Naive thymus-derived CD4-positive, alpha-beta T cell (primary cell): ENCODE results near the gene B4GALNT4. TPM values are rescaled to one million over a fixed set of nuclear protein-coding genes. Genes with fewer than 3 reads are reported as not detected.

ENCODE experiments used
- ATAC-seq: fragments of 150-1000 bp; cut with Tn5 transposase; 2 replicates; pipeline ENCODE4 v1.10.0; 2021; ENCODE audit warnings: mild to moderate bottlenecking, moderate library complexity
- CTCF ChIA-PET: fragments of 350-600 bp; sonication (Branson Sonifier 250); formaldehyde crosslinking; loops from one replicate; lab custom pipeline; 2021; ENCODE audit warnings: antibody characterized with exemption; lab: Charles Lee
- POLR2A ChIA-PET: fragments of 350-600 bp; sonication (Branson Sonifier 250); formaldehyde crosslinking; loops from one replicate; lab custom pipeline; 2021; ENCODE audit warnings: antibody characterized with exemption, inconsistent platforms; lab: Charles Lee
- DNase-seq, 9 donors: peaks; one replicate each; pipeline versions ENCODE4 v3.0.0 to v3.0.0-alpha.2; 2020 to 2022; ENCODE audit warnings: mixed read lengths in 1 of 9
- H3K27ac ChIP-seq: one replicate; pipeline ENCODE4 v1.7.0; 2013; ENCODE audit warnings: mild to moderate bottlenecking, low read depth, low read length, moderate library complexity
- H3K27me3 ChIP-seq, 2 donors: one replicate each; pipeline ENCODE4 v1.7.0; 2013; ENCODE audit warnings: low read length in 2 of 2, mild to moderate bottlenecking in 2 of 2, moderate library complexity in 2 of 2; ENCODE audit not compliant: control insufficient read depth in 2 of 2, insufficient read depth in 2 of 2
- H3K36me3 ChIP-seq, 3 experiments: 1 replicate in 2 of 3; 2 replicates in 1 of 3; pipeline ENCODE4 v1.7.0; 2013; ENCODE audit warnings: low read length in 3 of 3, mild to moderate bottlenecking in 3 of 3, moderate library complexity in 1 of 3; ENCODE audit not compliant: insufficient read depth in 3 of 3, control insufficient read depth in 2 of 3
- H3K4me1 ChIP-seq, 2 donors: one replicate each; pipeline ENCODE4 v1.7.0; 2013; ENCODE audit warnings: low read length in 2 of 2, mild to moderate bottlenecking in 2 of 2, moderate library complexity in 1 of 2; ENCODE audit not compliant: control insufficient read depth in 2 of 2, insufficient read depth in 2 of 2
- H3K4me3 ChIP-seq: 2 replicates; pipeline ENCODE4 v1.7.0; 2013; ENCODE audit warnings: mild to moderate bottlenecking, low read length
- H3K9me3 ChIP-seq, 3 experiments: 1 replicate in 2 of 3; 2 replicates in 1 of 3; pipeline ENCODE4 v1.7.0; 2013; ENCODE audit warnings: low read length in 3 of 3; ENCODE audit not compliant: control insufficient read depth in 2 of 3
- H3K27ac Mint-ChIP-seq, 9 donors: one replicate each; pipeline ENCODE4 v1.8.0; 2020 to 2022; ENCODE audit warnings: mixed read lengths in 9 of 9, mild to moderate bottlenecking in 8 of 9, moderate library complexity in 5 of 9, inconsistent platforms in 2 of 9
- H3K27me3 Mint-ChIP-seq, 5 donors: one replicate each; pipeline ENCODE4 v1.8.0; 2021 to 2022; ENCODE audit warnings: mixed read lengths in 5 of 5, mild to moderate bottlenecking in 1 of 5
- H3K36me3 Mint-ChIP-seq, 5 donors: one replicate each; pipeline ENCODE4 v1.8.0; 2020 to 2022; ENCODE audit warnings: mixed read lengths in 5 of 5, mild to moderate bottlenecking in 3 of 5, inconsistent platforms in 1 of 5
- H3K4me1 Mint-ChIP-seq, 7 donors: one replicate each; pipeline ENCODE4 v1.8.0; 2020 to 2022; ENCODE audit warnings: mixed read lengths in 7 of 7, mild to moderate bottlenecking in 3 of 7, inconsistent platforms in 1 of 7
- H3K4me3 Mint-ChIP-seq, 10 donors: one replicate each; pipeline ENCODE4 v1.8.0; 2020 to 2022; ENCODE audit warnings: mild to moderate bottlenecking in 10 of 10, mixed read lengths in 10 of 10, moderate library complexity in 6 of 10, inconsistent platforms in 2 of 10
- H3K9me3 Mint-ChIP-seq, 11 donors: one replicate each; pipeline ENCODE4 v1.8.0; 2020 to 2022; ENCODE audit warnings: mixed read lengths in 11 of 11, mild to moderate bottlenecking in 4 of 11, inconsistent platforms in 1 of 11, moderate library complexity in 1 of 11
- intact Hi-C, 2 donors: fragments of 100-400 bp; cut with micrococcal nuclease; formaldehyde crosslinking; loops; one replicate each; pipeline ENCODE4 v1.15.1; 2023
- polyA plus RNA-seq, 2 donors: library from polyadenylated mRNA; unstranded; fragments of 300-500 nt; fragmentation: Illumina TruSeq; gene quantifications; one replicate each; pipeline ENCODE4 v1.2.3, GENCODE V29; 2021
- total RNA-seq, 6 experiments: library from RNA in 5 of 6; stranded (reverse) in 5 of 6; gene quantifications; 1 replicate in 5 of 6; 2 replicates in 1 of 6; pipeline ENCODE4 v1.2.3 and lab custom pipeline; 2021 to 2026

Gene B4GALNT4
- total and polyA plus RNA-seq, 7 experiments from 2014 or later, result 0.14 to 11.8 (median 2.6) TPM; not detected in 1

GRCh38 chr11:334264-334994 is 34.9 kb upstream of the B4GALNT4 start:
- ChIA-PET POLR2A (interaction anchor here (1.2 to 1.3 kb wide), 2 partner anchors 12 to 18 kb away, joined by 3 read pairs; no protein-coding TSS in a partner anchor), CTCF (no interaction called here)
- Histone ChIP-seq H3K4me3 (no peak overlapping the region), H3K27me3 (no peaks in the 10 kb centered on the region), H3K36me3 (no peaks in the 10 kb centered on the region), H3K4me1 (peaks cover 20 to 40% of the 10 kb centered on the region in 2 donors), H3K9me3 (no peaks in the 10 kb centered on the region), H3K27ac (no peak overlapping the region)
- Mint-ChIP-seq H3K27me3 (no peaks in the 10 kb centered on the region), H3K4me3 (no peak overlapping the region), H3K4me1 (peaks cover 33 to 79% (median 52%) of the 10 kb centered on the region in 7 donors), H3K27ac (peak overlapping the region in 2 of 9 donors; percentile 14 to 17), H3K9me3 (no peaks in the 10 kb centered on the region), H3K36me3 (peaks cover 0 to 5% (median 0%) of the 10 kb centered on the region in 5 donors)
- no peak for ATAC-seq
- DNase-seq, result no peak
- intact Hi-C loops, result no loop called here

- no peak for DNase-seq
- H3K4me1 Mint-ChIP-seq, result peaks cover 24 to 71% (median 44%) of the 10 kb centered on the region in 7 donors
- peak overlapping the region in 8 of 9 donors; percentile 62 to 90 (median 80) for H3K27ac Mint-ChIP-seq
- H3K36me3 Mint-ChIP-seq, result peaks cover 0 to 5% (median 0%) of the 10 kb centered on the region in 5 donors
- H3K9me3 ChIP-seq, result no peaks in the 10 kb centered on the region
- no peak overlapping the region for H3K4me3 ChIP-seq
- H3K27me3 Mint-ChIP-seq, result peaks cover 0 to 3% (median 0%) of the 10 kb centered on the region in 5 donors
- ChIA-PET POLR2A (interaction anchor here (1.0 to 1.6 kb wide), 4 partner anchors 8 to 19 kb away, joined by 3 to 6 read pairs (median 3); no protein-coding TSS in a partner anchor), CTCF (interaction anchor here (0.8 to 1.2 kb wide), 2 partner anchors 13 to 125 kb away, joined by 3 read pairs; no protein-coding TSS in a partner anchor)
- H3K36me3 ChIP-seq, result no peaks in the 10 kb centered on the region
- ATAC-seq, result no peak
- peaks cover 9 to 25% of the 10 kb centered on the region in 2 donors for H3K4me1 ChIP-seq
- intact Hi-C loops, result loop anchor here in 1 of 2 donors (2.0 kb wide), 1 partner anchor 17 kb away; no protein-coding TSS in a partner anchor
- no peaks in the 10 kb centered on the region for H3K27me3 ChIP-seq
- H3K9me3 Mint-ChIP-seq, result no peaks in the 10 kb centered on the region
- peak overlapping the region; percentile 27 for H3K27ac ChIP-seq
- H3K4me3 Mint-ChIP-seq, result peak overlapping the region in 8 of 10 donors; percentile 7 to 57 (median 32)
These were observed 33.3 kb upstream of the B4GALNT4 start for GRCh38 chr11:335779-336658.

GRCh38 chr11:336659-337198 is 32.6 kb upstream of the B4GALNT4 start:
- H3K4me3 ChIP-seq, result no peak overlapping the region
- intact Hi-C loops, result loop anchor here in 1 of 2 donors (2.0 kb wide), 1 partner anchor 16 kb away; no protein-coding TSS in a partner anchor
- Mint-ChIP-seq H3K4me1 (peaks cover 22 to 71% (median 45%) of the 10 kb centered on the region in 7 donors), H3K36me3 (peaks cover 0 to 5% (median 0%) of the 10 kb centered on the region in 5 donors), H3K27ac (peak overlapping the region in 8 of 9 donors; percentile 62 to 90 (median 80)), H3K9me3 (no peaks in the 10 kb centered on the region), H3K4me3 (peak overlapping the region in 8 of 10 donors; percentile 3 to 57 (median 36)), H3K27me3 (peaks cover 0 to 9% (median 0%) of the 10 kb centered on the region in 5 donors)
- no peaks in the 10 kb centered on the region for H3K36me3 ChIP-seq
- peaks cover 2 to 18% of the 10 kb centered on the region in 2 donors for H3K4me1 ChIP-seq
- no peak for ATAC-seq
- POLR2A ChIA-PET, result interaction anchor here (0.9 to 1.6 kb wide), 6 partner anchors 9 to 20 kb away, joined by 3 to 6 read pairs (median 3); no protein-coding TSS in a partner anchor
- no peak for DNase-seq
- H3K27me3 ChIP-seq, result no peaks in the 10 kb centered on the region
- no peaks in the 10 kb centered on the region for H3K9me3 ChIP-seq
- CTCF ChIA-PET, result interaction anchor here (0.8 to 1.2 kb wide), 2 partner anchors 12 to 126 kb away, joined by 3 read pairs; no protein-coding TSS in a partner anchor
- H3K27ac ChIP-seq, result peak overlapping the region; percentile 27

- no peaks in the 10 kb centered on the region for H3K36me3 ChIP-seq
- peaks cover 23 to 68% (median 48%) of the 10 kb centered on the region in 7 donors for H3K4me1 Mint-ChIP-seq
- H3K4me3 Mint-ChIP-seq, result peak overlapping the region in 2 of 10 donors; percentile 52 to 57
- ATAC-seq (no peak), DNase-seq (no peak)
- ChIA-PET POLR2A (interaction anchor here (1.3 to 3.5 kb wide), 2 partner anchors 9 to 13 kb away, joined by 3 to 28 read pairs; no protein-coding TSS in a partner anchor), CTCF (interaction anchor here (1.2 kb wide), 1 partner anchor 11 kb away, joined by 3 read pairs; no protein-coding TSS in a partner anchor)
- H3K4me3 ChIP-seq, result no peak overlapping the region
- H3K27ac Mint-ChIP-seq, result peak overlapping the region in 1 of 9 donors; percentile 84
- intact Hi-C loops, result loop anchor here in 1 of 2 donors (2.0 kb wide), 1 partner anchor 15 kb away; no protein-coding TSS in a partner anchor
- no peaks in the 10 kb centered on the region for H3K9me3 ChIP-seq
- H3K27me3 ChIP-seq, result no peaks in the 10 kb centered on the region
- peaks cover 0 to 5% (median 0%) of the 10 kb centered on the region in 5 donors for H3K36me3 Mint-ChIP-seq
- H3K27ac ChIP-seq, result no peak overlapping the region
- H3K9me3 Mint-ChIP-seq, result no peaks in the 10 kb centered on the region
- peaks cover 0 to 10% (median 0%) of the 10 kb centered on the region in 5 donors for H3K27me3 Mint-ChIP-seq
- H3K4me1 ChIP-seq, result peaks cover 0 to 16% of the 10 kb centered on the region in 2 donors
These were observed 31.6 kb upstream of the B4GALNT4 start for GRCh38 chr11:337711-338110.

- no peak overlapping the region for H3K27ac ChIP-seq
- DNase-seq (no peak), ATAC-seq (no peak)
- H3K27me3 ChIP-seq, result no peaks in the 10 kb centered on the region
- intact Hi-C loops, result no loop called here
- no peak overlapping the region for H3K4me3 ChIP-seq
- H3K9me3 Mint-ChIP-seq, result no peaks in the 10 kb centered on the region
- H3K4me3 Mint-ChIP-seq, result no peak overlapping the region
- H3K27me3 Mint-ChIP-seq, result peaks cover 0 to 10% (median 0%) of the 10 kb centered on the region in 5 donors
- no peaks in the 10 kb centered on the region for H3K36me3 ChIP-seq
- H3K4me1 Mint-ChIP-seq, result peaks cover 20 to 52% (median 36%) of the 10 kb centered on the region in 7 donors
- H3K9me3 ChIP-seq, result no peaks in the 10 kb centered on the region
- no peak overlapping the region for H3K27ac Mint-ChIP-seq
- H3K4me1 ChIP-seq, result peaks cover 0 to 16% of the 10 kb centered on the region in 2 donors
- ChIA-PET POLR2A (interaction anchor here (0.6 to 3.5 kb wide), 10 partner anchors 9 to 133 kb away, joined by 3 to 28 read pairs (median 4); partner anchors contain the start of gene BET1L), CTCF (interaction anchor here (0.7 to 1.1 kb wide), 3 partner anchors 11 to 89 kb away, joined by 3 to 4 read pairs (median 3); no protein-coding TSS in a partner anchor)
- peaks cover 0 to 2% (median 0%) of the 10 kb centered on the region in 5 donors for H3K36me3 Mint-ChIP-seq
These were observed 29.3 kb upstream of the B4GALNT4 start for GRCh38 chr11:339963-340362.
